ENCODE results near the gene FES. TPM values are rescaled to one million over a fixed set of nuclear protein-coding genes. Genes with fewer than 3 reads are reported as not detected.

Gene FES
- total RNA-seq, 1 experiment from 2014 or later, result 6.7 TPM

DNA sequence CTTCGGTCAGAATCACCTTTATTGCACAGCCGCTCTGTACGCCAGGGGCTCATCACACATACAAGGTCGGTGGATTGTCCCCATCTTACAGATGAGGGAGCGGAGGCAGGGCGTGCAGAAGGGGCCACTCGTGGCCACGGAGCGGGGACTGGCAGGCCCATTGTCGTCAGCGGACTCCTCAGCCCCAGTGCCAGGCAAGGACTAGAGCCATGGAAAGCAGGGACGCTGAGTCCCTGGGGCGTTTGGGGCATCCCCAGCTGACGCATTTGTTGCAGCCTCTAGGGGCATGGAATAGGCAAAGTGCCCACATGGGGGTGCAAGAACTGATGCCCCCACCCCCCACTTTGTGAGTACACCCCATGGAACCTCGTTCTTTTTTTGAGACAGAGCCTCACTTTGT is 45.8 kb upstream of the FES start:
- no peak overlapping the region for H3K14ac ChIP-seq (ENCODE audit: insufficient read depth, low read length)
- WGBS (ENCODE audit: extremely low coverage, insufficient read length, low lambda C conversion rate), result no CpG with 5 or more reads among the region's 15 CpGs
- H2BK15ac ChIP-seq (ENCODE audit: low read depth, low read length), result no peak overlapping the region
- Mint-ChIP-seq H3K4me1 (peaks cover 40 to 41% of the 10 kb centered on the region in 2 experiments), H3K9me3 (no peaks in the 10 kb centered on the region; a peak in 1 of 5 replicates), H3K36me3 (ENCODE audit: insufficient read depth in 1 of 3, low read depth in 3 of 3) (no peaks in the 10 kb centered on the region), H3K27me3 (ENCODE audit: low read depth) (peaks cover 6% of the 10 kb centered on the region), H3K27ac (peak overlapping the region in 2 of 3 experiments; percentile 63 to 92; a peak in 2 of 7 replicates), H3K4me3 (no peak overlapping the region)
- H4K8ac ChIP-seq (replicated peaks; ENCODE audit: insufficient read length, low read depth, low read length), result no peak overlapping the region
- no peak overlapping the region for H3K27ac ChIP-seq (ENCODE audit: insufficient read length, low read depth, low read length)
- no peaks in the 10 kb centered on the region for H3K23me2 ChIP-seq (ENCODE audit: insufficient read length, low read depth, low read length, poor library complexity, severe bottlenecking)
- no peak overlapping the region for H3K4ac ChIP-seq (ENCODE audit: low read depth, low read length)
- no peak overlapping the region for H3K23ac ChIP-seq (ENCODE audit: insufficient read length, low read depth, low read length)
- H3K4me1 ChIP-seq (ENCODE audit: insufficient read depth, low read length), result peaks cover 5% of the 10 kb centered on the region; the same call in 1 of the 2 replicates
- H3K27me3 ChIP-seq (ENCODE audit: insufficient read depth, low read length), result no peaks in the 10 kb centered on the region
- H4K20me1 ChIP-seq (ENCODE audit: control insufficient read depth, insufficient read depth, insufficient read length), result no peaks in the 10 kb centered on the region
- H3K4me2 ChIP-seq (ENCODE audit: insufficient read depth, insufficient read length, low read length), result no peak overlapping the region
- no peak overlapping the region for H3K9ac ChIP-seq (ENCODE audit: extremely low read depth, insufficient read length, low read length)
- H3K18ac ChIP-seq (ENCODE audit: insufficient read length, low read depth, low read length), result no peak overlapping the region
- H2BK5ac ChIP-seq (ENCODE audit: insufficient read length, low read length), result no peak overlapping the region
- no peak for DNase-seq
- H3T11ph ChIP-seq (ENCODE audit: low read length), result no peak overlapping the region
- no peak overlapping the region for H4K91ac ChIP-seq (ENCODE audit: insufficient read length, low read depth, low read length)
- H3K79me1 ChIP-seq (ENCODE audit: insufficient read depth, low read depth, low read length, poor library complexity, severe bottlenecking), result no peaks in the 10 kb centered on the region
- H2AK5ac ChIP-seq (ENCODE audit: insufficient read length, low read length), result no peak overlapping the region
- no peak overlapping the region for H2BK20ac ChIP-seq (ENCODE audit: low read depth, low read length, poor library complexity, severe bottlenecking)
- H2BK120ac ChIP-seq (ENCODE audit: low read depth, low read length, poor library complexity, severe bottlenecking), result no peak overlapping the region
- TF ChIP-seq, protein P1, sequence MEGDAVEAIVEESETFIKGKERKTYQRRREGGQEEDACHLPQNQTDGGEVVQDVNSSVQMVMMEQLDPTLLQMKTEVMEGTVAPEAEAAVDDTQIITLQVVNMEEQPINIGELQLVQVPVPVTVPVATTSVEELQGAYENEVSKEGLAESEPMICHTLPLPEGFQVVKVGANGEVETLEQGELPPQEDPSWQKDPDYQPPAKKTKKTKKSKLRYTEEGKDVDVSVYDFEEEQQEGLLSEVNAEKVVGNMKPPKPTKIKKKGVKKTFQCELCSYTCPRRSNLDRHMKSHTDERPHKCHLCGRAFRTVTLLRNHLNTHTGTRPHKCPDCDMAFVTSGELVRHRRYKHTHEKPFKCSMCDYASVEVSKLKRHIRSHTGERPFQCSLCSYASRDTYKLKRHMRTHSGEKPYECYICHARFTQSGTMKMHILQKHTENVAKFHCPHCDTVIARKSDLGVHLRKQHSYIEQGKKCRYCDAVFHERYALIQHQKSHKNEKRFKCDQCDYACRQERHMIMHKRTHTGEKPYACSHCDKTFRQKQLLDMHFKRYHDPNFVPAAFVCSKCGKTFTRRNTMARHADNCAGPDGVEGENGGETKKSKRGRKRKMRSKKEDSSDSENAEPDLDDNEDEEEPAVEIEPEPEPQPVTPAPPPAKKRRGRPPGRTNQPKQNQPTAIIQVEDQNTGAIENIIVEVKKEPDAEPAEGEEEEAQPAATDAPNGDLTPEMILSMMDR (conservative IDR thresholded peaks at IDR 0.05), result no peak
- no peaks in the 10 kb centered on the region for H3K79me2 ChIP-seq (ENCODE audit: insufficient read depth, low read length)
- H3K9me3 ChIP-seq (ENCODE audit: control insufficient read depth, low read depth, low read length), result no peaks in the 10 kb centered on the region
- no peak overlapping the region for H2AFZ ChIP-seq (ENCODE audit: low read length)
- H2BK12ac ChIP-seq (ENCODE audit: insufficient read length, low read depth, low read length), result no peak overlapping the region
- no peak overlapping the region for H4K5ac ChIP-seq (ENCODE audit: insufficient read length, low read depth, low read length)
- no peak overlapping the region for H3K56ac ChIP-seq (ENCODE audit: insufficient read length, low read depth, low read length)

Measured in H9 (cell line).